Tibial nerve (tissue), 4 donors: Measurements from ENCODE around the gene GNB1L. TPM values are rescaled to one million over a fixed set of nuclear protein-coding genes. Genes with fewer than 3 reads are reported as not detected.

ENCODE experiments used
- DNase-seq, 2 donors: peaks; one replicate each; pipeline ENCODE4 v3.0.0-alpha.2; 2019; ENCODE audit warnings: low spot score in 2 of 2
- H3K27ac ChIP-seq, 4 donors: fragments of 200-600 bp; sonication (generic) in 3 of 4; one replicate each; pipeline ENCODE4 v1.5.1; 2017 to 2019; ENCODE audit warnings: mild to moderate bottlenecking in 1 of 4
- H3K27me3 ChIP-seq, 2 donors: fragments of 200-600 bp; sonication (generic) in 1 of 2; one replicate each; pipeline versions ENCODE4 v1.5.1 to v1.6.0; 2017 to 2019
- H3K36me3 ChIP-seq, 3 donors: fragments of 200-600 bp; sonication (generic); one replicate each; pipeline ENCODE4 v1.5.1; 2018 to 2019
- H3K4me1 ChIP-seq, 4 donors: fragments of 200-600 bp; sonication (generic) in 3 of 4; one replicate each; pipeline ENCODE4 v1.5.1; 2017 to 2019
- H3K4me3 ChIP-seq, 4 donors: fragments of 200-600 bp; sonication (generic) in 3 of 4; one replicate each; pipeline ENCODE4 v1.5.1; 2017 to 2019; ENCODE audit warnings: mild to moderate bottlenecking in 1 of 4, moderate library complexity in 1 of 4
- H3K9me3 ChIP-seq, 4 donors: fragments of 200-600 bp; sonication (generic) in 3 of 4; one replicate each; pipeline ENCODE4 v1.5.1; 2017 to 2019
- EP300 ChIP-seq, 2 donors: sonication (generic); formaldehyde crosslinking; IDR thresholded peaks; one replicate each; pipeline ENCODE4 v1.6.1; 2017; ENCODE audit warnings: antibody characterized with exemption in 2 of 2, mild to moderate bottlenecking in 1 of 2
- POLR2A ChIP-seq, 2 donors: fragments of 450-650 bp; IDR thresholded peaks; one replicate each; pipeline ENCODE4 v1.6.1; 2017; ENCODE audit warnings: antibody characterized with exemption in 2 of 2, mild to moderate bottlenecking in 2 of 2, moderate library complexity in 2 of 2
- WGBS, 2 donors: methylation state at CpG; one replicate each; pipeline ENCODE4 v1.1.5; 2018; 5-methylcytosine and 5-hydroxymethylcytosine counted together
- total RNA-seq, 4 donors: library from RNA; depleted of rRNA; stranded (reverse); fragments of >200 nt; gene quantifications; one replicate each; pipeline ENCODE4 v1.1.0, GENCODE V29; 2016
- TF ChIP-seq, protein P1 (sequence below), 5 experiments: fragments of 200-600 bp in 3 of 5; fragments of 450-650 bp in 2 of 5; sonication (generic) in 3 of 5; IDR thresholded peaks; one replicate each; pipeline ENCODE4 v1.5.1; 2016 to 2019; ENCODE audit warnings: antibody characterized with exemption in 5 of 5, mild to moderate bottlenecking in 3 of 5, moderate library complexity in 2 of 5

GNB1L gene
- total RNA-seq, 4 donors from 2014 or later = 2.9 to 8.1 (median 6.3) TPM

DNA sequence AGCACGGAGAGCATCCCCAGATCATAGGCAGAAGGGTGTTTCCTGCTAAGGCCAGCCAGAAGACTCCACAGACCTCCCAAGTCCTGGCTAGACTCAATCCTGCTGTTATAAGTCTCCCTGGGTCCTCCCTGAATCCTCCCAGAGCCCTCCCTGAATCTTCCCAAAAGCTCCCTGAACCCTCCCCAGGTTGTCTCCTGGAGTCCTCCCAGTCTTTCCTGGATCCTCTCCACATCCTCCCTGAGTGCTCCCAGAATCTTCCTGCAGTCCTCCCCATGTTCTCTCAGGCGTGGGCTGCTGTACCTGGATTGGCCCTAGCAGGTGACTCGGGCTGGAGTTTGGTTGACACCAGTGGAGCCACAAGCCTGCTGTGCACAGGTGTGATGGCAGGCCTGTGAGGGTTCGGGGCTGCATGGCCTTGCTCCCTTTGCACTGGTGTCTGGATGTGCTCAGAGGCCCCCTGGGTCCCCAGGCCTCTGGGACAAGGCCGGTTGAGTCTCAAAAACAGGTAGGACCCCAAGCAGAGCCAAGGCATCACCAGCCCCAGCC lies 119.8 kb downstream of the GNB1L start:
- Histone ChIP-seq H3K9me3 (no peaks in the 10 kb centered on the region), H3K27ac (no peak overlapping the region), H3K36me3 (no peaks in the 10 kb centered on the region), H3K4me3 (no peak overlapping the region), H3K4me1 (peaks cover 0 to 17% (median 6%) of the 10 kb centered on the region in 4 donors), H3K27me3 (peaks cover 0 to 10% of the 10 kb centered on the region in 2 donors)
- no peak for DNase-seq
- TF ChIP-seq, protein P1, sequence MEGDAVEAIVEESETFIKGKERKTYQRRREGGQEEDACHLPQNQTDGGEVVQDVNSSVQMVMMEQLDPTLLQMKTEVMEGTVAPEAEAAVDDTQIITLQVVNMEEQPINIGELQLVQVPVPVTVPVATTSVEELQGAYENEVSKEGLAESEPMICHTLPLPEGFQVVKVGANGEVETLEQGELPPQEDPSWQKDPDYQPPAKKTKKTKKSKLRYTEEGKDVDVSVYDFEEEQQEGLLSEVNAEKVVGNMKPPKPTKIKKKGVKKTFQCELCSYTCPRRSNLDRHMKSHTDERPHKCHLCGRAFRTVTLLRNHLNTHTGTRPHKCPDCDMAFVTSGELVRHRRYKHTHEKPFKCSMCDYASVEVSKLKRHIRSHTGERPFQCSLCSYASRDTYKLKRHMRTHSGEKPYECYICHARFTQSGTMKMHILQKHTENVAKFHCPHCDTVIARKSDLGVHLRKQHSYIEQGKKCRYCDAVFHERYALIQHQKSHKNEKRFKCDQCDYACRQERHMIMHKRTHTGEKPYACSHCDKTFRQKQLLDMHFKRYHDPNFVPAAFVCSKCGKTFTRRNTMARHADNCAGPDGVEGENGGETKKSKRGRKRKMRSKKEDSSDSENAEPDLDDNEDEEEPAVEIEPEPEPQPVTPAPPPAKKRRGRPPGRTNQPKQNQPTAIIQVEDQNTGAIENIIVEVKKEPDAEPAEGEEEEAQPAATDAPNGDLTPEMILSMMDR (IDR thresholded peaks at IDR 0.05) = no peak
- TF ChIP-seq POLR2A (IDR thresholded peaks at IDR 0.05) (no peak), EP300 (IDR thresholded peaks at IDR 0.05) (no peak)
- 89 to 92% methylated on average over 5 of the region's 5 CpGs for WGBS, 2 donors

DNA sequence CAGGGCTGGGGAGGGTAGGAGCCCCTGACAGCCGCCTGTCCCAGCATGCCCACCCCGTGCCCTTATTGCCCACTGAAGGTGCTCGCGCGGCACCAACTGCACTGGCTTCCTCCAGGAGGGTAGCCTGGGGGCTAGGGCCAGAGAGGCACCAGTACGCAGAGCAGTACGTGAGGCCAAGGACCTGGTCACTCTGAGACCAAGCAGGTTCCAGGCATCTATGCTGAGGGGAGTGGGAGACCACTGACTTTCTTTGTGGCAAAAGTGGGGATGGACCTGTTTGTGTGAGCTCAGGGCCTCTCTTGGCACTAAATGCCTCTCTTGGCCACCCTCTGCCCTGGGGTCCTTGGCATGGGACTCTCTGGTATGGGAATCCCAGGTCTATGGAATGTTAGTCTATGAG lies 120.5 kb downstream of the GNB1L start:
- H3K4me3 ChIP-seq = no peak overlapping the region
- TF ChIP-seq EP300 (IDR thresholded peaks at IDR 0.05) (no peak), POLR2A (IDR thresholded peaks at IDR 0.05) (no peak)
- TF ChIP-seq, protein P1 (IDR thresholded peaks at IDR 0.05) = no peak
- 87 to 91% methylated on average over 6 to 7 of the region's 7 CpGs for WGBS, 2 donors

DNA sequence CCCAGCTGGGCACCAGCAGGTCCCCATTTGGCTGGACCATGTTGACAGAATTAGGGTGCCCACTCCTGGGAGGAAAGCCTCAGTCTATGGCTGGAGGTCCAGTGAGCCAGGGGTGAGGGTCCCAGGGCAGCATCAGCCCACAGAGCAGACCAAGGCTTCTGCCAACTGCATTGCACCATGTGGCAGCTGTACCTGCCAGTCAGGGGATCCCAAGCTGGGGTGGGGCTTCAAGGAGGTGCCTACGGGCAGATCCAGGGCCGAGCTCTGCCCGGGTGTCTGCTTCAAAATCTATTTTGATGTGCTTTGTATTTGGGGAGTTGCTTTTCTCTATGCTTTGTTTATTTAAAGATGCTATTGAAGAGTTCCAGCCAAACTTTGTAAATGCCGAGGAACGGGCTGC lies 120.9 kb downstream of the GNB1L start:
- Histone ChIP-seq H3K36me3 (no peaks in the 10 kb centered on the region), H3K4me1 (peaks cover 0 to 17% (median 6%) of the 10 kb centered on the region in 4 donors), H3K27me3 (peaks cover 0 to 6% of the 10 kb centered on the region in 2 donors), H3K4me3 (no peak overlapping the region), H3K27ac (no peak overlapping the region), H3K9me3 (no peaks in the 10 kb centered on the region)
- WGBS, 2 donors = 43 to 75% methylated on average over 2 to 5 of the region's 5 CpGs
- TF ChIP-seq, protein P1 (IDR thresholded peaks at IDR 0.05) = no peak
- no peak for TF ChIP-seq EP300 (IDR thresholded peaks at IDR 0.05)
- no peak for DNase-seq

More for the DNA sequence above, 120.5 kb downstream of the GNB1L start:
- Histone ChIP-seq H3K4me1 (peaks cover 0 to 17% (median 6%) of the 10 kb centered on the region in 4 donors), H3K9me3 (no peaks in the 10 kb centered on the region), H3K36me3 (no peaks in the 10 kb centered on the region), H3K27ac (no peak overlapping the region), H3K27me3 (peaks cover 0 to 10% of the 10 kb centered on the region in 2 donors)
- no peak for DNase-seq

Other genes starting within 250 kb of the GNB1L start
- gene SEPTIN5, start 140.4 kb downstream of the GNB1L start, total RNA-seq = 10 to 100 TPM; 11.4 to 29.1 (median 25.2) TPM
- 1 to 10 TPM; 3.3 to 5.9 (median 4.7) TPM for gene GP1BB, start 131.3 kb downstream of the GNB1L start, total RNA-seq
- 1 to 10 TPM in 3 of 4 donors, under 1 TPM in 1; 0.42 to 3.6 (median 2.6) TPM for gene TBX1, start 94.1 kb downstream of the GNB1L start, total RNA-seq
- 10 to 100 TPM; 10.2 to 13.3 (median 11.4) TPM for gene RTL10, start within 50 bp of the GNB1L start, total RNA-seq
- gene COMT, start 86.9 kb upstream of the GNB1L start, total RNA-seq = 100 to 1,000 TPM; 212 to 306 (median 240) TPM
- 10 to 100 TPM; 34.8 to 40.6 (median 37.8) TPM for gene TXNRD2, start 86.9 kb upstream of the GNB1L start, total RNA-seq
- gene ARVCF, start 161.9 kb upstream of the GNB1L start, total RNA-seq = 10 to 100 TPM; 47.5 to 98.3 (median 80.6) TPM
- 10 to 100 TPM; 31.7 to 56.7 (median 39.0) TPM for gene TANGO2, start 166.2 kb upstream of the GNB1L start, total RNA-seq
- 10 to 100 TPM; 23.0 to 35.1 (median 26.0) TPM for gene DGCR8, start 225.4 kb upstream of the GNB1L start, total RNA-seq